ENCODE data around the gene WIPF3.

GRCh38 chr7:29922921-29923700, 116.8 kb downstream of the WIPF3 start:
- no peak for TF ChIP-seq CTCF (IDR thresholded peaks at IDR 0.05; ENCODE audit: low read depth, low read length, missing input control)
- no peak for TF ChIP-seq TAF1 (conservative IDR thresholded peaks at IDR 0.05)
- no peak for TF ChIP-seq SP1 (IDR thresholded peaks at IDR 0.05)
- no peak for TF ChIP-seq RAD21 (IDR thresholded peaks at IDR 0.05)
- no peak for TF ChIP-seq REST (IDR thresholded peaks at IDR 0.05)
- no peak for TF ChIP-seq MAX (IDR thresholded peaks at IDR 0.05)
- no peak for TF ChIP-seq GABPA (IDR thresholded peaks at IDR 0.05 in 1 of 2, conservative IDR thresholded peaks at IDR 0.05 in 1 of 2)
- no peak for TF ChIP-seq JUND (IDR thresholded peaks at IDR 0.05)
- no peak for TF ChIP-seq YY1 (IDR thresholded peaks at IDR 0.05)
- no peak for TF ChIP-seq ZBTB33 (IDR thresholded peaks at IDR 0.05)
- no peak for TF ChIP-seq FOXA1 (IDR thresholded peaks at IDR 0.05)
- TF ChIP-seq EGR1 (IDR thresholded peaks at IDR 0.05; ENCODE audit: low read depth in 2 of 2): no peak

Data from liver (tissue), 3 donors.